Activated T-helper 1 cell treated with anti-CD3 and anti-CD28 coated beads, Interleukin-12 subunit alpha, Interleukin-12 subunit beta, Interleukin-2, Interleukin-4 antibody, amounts not matched to agents 30 ng/mL and 10 ng/mL and 1 ng/mL, durations not matched to agents 14 hours and 24 hours and 36 hours (primary cell): ENCODE data around the gene HHIPL1. TPM values are rescaled to one million over a fixed set of nuclear protein-coding genes. Genes with fewer than 3 reads are reported as not detected.

Source experiments
- DNase-seq: peaks from one replicate; pipeline ENCODE4 v3.0.0; 2021; ENCODE audit warnings: low spot score
- H3K27ac Mint-ChIP-seq: one replicate; pipeline ENCODE4 v1.8.0; 2021; ENCODE audit warnings: mild to moderate bottlenecking, mixed read lengths
- H3K27me3 Mint-ChIP-seq: one replicate; pipeline ENCODE4 v1.8.0; 2022; ENCODE audit warnings: mild to moderate bottlenecking, moderate library complexity, mixed read lengths; ENCODE audit not compliant: insufficient read depth
- H3K36me3 Mint-ChIP-seq: one replicate; pipeline ENCODE4 v1.8.0; 2021; ENCODE audit warnings: low read depth, mixed read lengths
- H3K4me1 Mint-ChIP-seq: one replicate; pipeline ENCODE4 v1.8.0; 2021; ENCODE audit warnings: low read depth, mixed read lengths
- H3K4me3 Mint-ChIP-seq: one replicate; pipeline ENCODE4 v1.8.0; 2021; ENCODE audit warnings: mild to moderate bottlenecking, moderate library complexity, mixed read lengths
- H3K9me3 Mint-ChIP-seq: one replicate; pipeline ENCODE4 v1.8.0; 2021; ENCODE audit warnings: mixed read lengths
- intact Hi-C: fragments of 100-400 bp; cut with micrococcal nuclease; formaldehyde crosslinking; loops from one replicate; pipeline ENCODE4 v1.15.1; 2024
- total RNA-seq: library from RNA; stranded (reverse); gene quantifications from 2 replicates; pipeline ENCODE4 v1.2.3, GENCODE V29; 2022

Gene HHIPL1
- total RNA-seq, 1 donor from 2014 or later, result not detected

DNA sequence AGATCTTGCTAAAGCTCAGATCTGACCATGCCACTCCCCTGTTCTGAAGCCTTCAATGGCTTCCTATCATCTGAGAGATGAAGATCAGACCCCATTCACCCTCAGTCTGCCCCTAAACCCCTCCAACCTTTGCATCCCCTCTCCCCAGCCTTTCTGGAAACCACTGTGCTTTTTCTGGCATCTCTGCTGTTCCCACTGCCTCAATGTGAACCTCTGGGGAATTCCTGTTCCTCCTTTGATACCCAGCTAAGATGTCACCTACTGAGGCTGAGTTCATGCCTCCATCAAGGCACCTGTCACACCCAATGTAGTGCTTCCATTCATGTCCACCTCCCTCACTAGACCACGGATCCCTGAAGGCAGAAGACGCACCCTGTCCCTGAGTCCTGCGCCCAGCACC, 58.5 kb downstream of the HHIPL1 start:
- peaks cover 18% of the 10 kb centered on the region for H3K9me3 Mint-ChIP-seq
- H3K4me1 Mint-ChIP-seq, result no peaks in the 10 kb centered on the region
- no peak overlapping the region for H3K27ac Mint-ChIP-seq
- no peak overlapping the region for H3K4me3 Mint-ChIP-seq
- no peak for DNase-seq
- H3K27me3 Mint-ChIP-seq, result peaks cover 6% of the 10 kb centered on the region
- intact Hi-C loops, result no loop called here
- no peaks in the 10 kb centered on the region for H3K36me3 Mint-ChIP-seq

DNA sequence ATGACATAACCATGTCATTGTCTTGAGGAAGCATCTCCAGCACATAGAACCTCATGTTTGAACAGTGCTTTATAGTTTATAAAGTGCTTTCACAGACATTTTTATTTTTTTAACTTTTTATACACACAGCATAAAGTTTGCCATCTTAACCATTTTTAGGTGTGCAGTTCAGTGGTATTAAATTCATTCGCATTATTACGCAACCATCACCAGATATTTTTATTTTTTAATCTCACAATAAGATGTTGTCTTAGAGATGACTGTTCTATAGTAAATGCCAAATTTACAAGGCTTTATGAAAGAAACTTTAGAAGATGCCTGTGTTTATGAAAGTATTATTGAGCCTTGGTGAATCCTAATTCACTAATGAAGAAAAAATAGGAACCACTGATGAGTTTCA, 59.1 kb downstream of the HHIPL1 start:
- intact Hi-C loops, result no loop called here
- Mint-ChIP-seq H3K27ac (no peak overlapping the region), H3K4me1 (no peaks in the 10 kb centered on the region), H3K36me3 (no peaks in the 10 kb centered on the region), H3K9me3 (peaks cover 18% of the 10 kb centered on the region), H3K4me3 (no peak overlapping the region), H3K27me3 (peaks cover 4% of the 10 kb centered on the region)
- no peak for DNase-seq

DNA sequence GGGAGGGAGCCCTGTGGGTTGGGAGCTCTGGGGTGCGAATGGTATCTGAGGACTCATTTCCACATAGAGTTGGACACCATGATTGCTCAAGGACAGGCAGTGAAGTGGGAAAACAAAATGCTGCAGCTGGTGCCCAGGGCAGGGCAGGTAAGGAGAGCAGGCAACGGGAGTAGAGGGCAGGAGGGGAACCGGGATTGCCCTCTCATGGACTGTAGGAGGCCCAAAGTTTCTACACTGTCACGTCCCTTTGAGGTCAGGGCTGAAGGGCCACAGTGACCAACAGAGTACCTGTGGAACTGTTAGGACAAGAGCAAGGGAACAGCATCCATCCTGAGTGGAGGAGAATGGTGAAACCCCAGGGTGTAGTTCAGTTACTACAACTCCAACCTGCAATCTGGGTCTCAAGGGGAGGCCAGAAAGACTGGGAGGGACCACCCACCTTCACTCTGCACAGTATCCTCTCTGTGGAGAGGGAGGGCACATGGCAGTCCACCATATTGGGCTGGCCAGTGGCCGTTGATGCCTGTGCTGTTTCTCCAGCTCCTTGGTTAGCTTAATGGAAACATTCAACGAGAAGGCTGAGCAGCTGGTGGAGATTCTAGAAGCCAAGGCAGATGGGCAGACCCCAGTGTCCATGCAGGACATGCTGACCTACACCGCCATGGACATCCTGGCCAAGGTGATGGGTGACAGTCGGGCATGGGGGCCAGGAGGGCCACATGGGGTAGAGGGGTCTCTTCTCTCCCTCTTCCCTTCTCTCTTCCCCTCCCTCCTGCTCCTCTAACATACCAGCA, 61.4 kb downstream of the HHIPL1 start:
- no peak overlapping the region for H3K27ac Mint-ChIP-seq
- no peaks in the 10 kb centered on the region for H3K36me3 Mint-ChIP-seq
- intact Hi-C loops, result no loop called here
- H3K9me3 Mint-ChIP-seq, result peaks cover 18% of the 10 kb centered on the region
- no peak for DNase-seq
- H3K4me3 Mint-ChIP-seq, result no peak overlapping the region
- peaks cover 3% of the 10 kb centered on the region for H3K27me3 Mint-ChIP-seq
- no peaks in the 10 kb centered on the region for H3K4me1 Mint-ChIP-seq

DNA sequence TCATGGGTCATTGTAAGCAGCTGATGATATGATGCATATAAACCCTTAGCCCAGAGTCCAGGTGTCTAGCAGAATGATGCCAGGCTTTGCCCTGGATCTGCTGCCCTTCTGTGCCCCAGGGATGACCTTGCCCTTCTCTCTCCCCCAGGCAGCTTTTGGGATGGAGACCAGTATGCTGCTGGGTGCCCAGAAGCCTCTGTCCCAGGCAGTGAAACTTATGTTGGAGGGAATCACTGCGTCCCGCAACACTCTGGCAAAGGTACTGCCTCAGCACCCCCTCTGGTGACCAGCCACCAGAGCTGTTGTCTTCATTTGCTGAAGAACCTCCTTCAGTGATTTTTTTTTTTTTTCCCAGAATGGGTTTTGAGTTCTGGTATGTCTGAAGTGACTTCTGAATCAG, 62.5 kb downstream of the HHIPL1 start:
- Mint-ChIP-seq H3K4me3 (no peak overlapping the region), H3K9me3 (peaks cover 18% of the 10 kb centered on the region), H3K27ac (no peak overlapping the region), H3K4me1 (no peaks in the 10 kb centered on the region), H3K27me3 (peaks cover under 1% of the 10 kb centered on the region), H3K36me3 (no peaks in the 10 kb centered on the region)
- no peak for DNase-seq
- intact Hi-C loops, result no loop called here

DNA sequence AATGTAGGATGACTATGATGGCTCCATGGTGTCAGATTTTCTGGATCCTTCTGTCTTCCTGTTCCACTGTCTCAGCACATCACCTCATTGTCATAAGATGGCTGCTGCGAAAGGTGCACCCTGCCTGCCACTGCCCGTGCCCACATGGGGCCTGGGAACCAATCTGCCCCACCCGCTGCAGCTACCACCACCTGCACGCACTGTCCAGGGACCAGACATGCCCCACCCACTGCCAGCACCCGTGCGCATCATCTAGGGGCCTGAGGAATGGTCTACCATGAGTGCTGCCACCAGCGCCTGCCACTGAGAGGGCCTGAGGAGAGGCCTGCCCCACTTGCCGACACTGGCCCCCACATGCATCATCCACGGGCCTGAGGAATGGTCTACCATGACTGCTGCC, 63.0 kb downstream of the HHIPL1 start:
- H3K36me3 Mint-ChIP-seq, result no peaks in the 10 kb centered on the region
- no peak for DNase-seq
- intact Hi-C loops, result no loop called here
- H3K9me3 Mint-ChIP-seq, result peaks cover 15% of the 10 kb centered on the region
- H3K27me3 Mint-ChIP-seq, result peaks cover 3% of the 10 kb centered on the region
- H3K27ac Mint-ChIP-seq, result no peak overlapping the region
- no peaks in the 10 kb centered on the region for H3K4me1 Mint-ChIP-seq
- no peak overlapping the region for H3K4me3 Mint-ChIP-seq

DNA sequence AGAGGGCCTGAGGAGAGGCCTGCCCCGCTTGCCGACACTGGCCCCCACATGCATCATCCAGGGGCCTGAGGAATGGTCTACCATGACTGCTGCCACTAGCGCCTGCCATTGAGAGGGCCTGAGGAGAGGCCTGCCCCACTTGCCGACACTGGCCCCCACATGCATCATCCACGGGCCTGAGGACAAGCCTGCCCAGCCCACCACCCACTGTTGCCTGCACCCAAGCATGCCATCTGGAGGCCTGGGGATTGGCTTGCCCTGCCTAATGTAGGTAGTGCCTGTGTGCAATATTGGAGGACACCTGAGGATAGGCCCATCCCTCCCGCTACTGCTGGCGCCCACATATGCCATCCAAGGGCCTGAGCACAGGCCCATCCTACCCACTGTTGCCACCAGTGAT, 63.5 kb downstream of the HHIPL1 start:
- Mint-ChIP-seq H3K4me1 (no peaks in the 10 kb centered on the region), H3K27ac (no peak overlapping the region), H3K36me3 (no peaks in the 10 kb centered on the region), H3K9me3 (peaks cover 10% of the 10 kb centered on the region), H3K27me3 (peaks cover 7% of the 10 kb centered on the region), H3K4me3 (no peak overlapping the region)
- intact Hi-C loops, result no loop called here
- DNase-seq, result no peak

DNA sequence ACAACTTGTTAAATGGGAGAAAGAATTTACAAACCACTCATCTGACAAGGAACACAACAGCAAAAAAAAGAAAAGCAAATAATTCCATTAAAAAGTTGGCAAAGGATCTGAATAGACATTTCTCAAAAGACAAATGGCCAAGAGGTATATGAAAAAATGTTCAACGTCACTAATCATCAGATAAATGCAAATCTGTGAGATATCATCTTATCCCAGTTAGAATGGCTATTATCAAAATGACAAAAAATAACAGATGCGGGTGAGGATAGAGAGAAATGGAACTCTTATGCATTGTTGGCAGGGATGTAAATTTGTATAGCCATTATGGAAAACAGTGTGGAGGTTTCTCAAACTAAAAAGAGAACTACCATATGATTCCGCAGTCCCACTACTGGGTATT, 69.0 kb downstream of the HHIPL1 start:
- H3K27me3 Mint-ChIP-seq, result peaks cover 14% of the 10 kb centered on the region
- H3K4me1 Mint-ChIP-seq, result no peaks in the 10 kb centered on the region
- H3K36me3 Mint-ChIP-seq, result no peaks in the 10 kb centered on the region
- H3K27ac Mint-ChIP-seq, result no peak overlapping the region
- no peak for DNase-seq
- no peaks in the 10 kb centered on the region for H3K9me3 Mint-ChIP-seq
- no peak overlapping the region for H3K4me3 Mint-ChIP-seq
- intact Hi-C loops, result no loop called here

DNA sequence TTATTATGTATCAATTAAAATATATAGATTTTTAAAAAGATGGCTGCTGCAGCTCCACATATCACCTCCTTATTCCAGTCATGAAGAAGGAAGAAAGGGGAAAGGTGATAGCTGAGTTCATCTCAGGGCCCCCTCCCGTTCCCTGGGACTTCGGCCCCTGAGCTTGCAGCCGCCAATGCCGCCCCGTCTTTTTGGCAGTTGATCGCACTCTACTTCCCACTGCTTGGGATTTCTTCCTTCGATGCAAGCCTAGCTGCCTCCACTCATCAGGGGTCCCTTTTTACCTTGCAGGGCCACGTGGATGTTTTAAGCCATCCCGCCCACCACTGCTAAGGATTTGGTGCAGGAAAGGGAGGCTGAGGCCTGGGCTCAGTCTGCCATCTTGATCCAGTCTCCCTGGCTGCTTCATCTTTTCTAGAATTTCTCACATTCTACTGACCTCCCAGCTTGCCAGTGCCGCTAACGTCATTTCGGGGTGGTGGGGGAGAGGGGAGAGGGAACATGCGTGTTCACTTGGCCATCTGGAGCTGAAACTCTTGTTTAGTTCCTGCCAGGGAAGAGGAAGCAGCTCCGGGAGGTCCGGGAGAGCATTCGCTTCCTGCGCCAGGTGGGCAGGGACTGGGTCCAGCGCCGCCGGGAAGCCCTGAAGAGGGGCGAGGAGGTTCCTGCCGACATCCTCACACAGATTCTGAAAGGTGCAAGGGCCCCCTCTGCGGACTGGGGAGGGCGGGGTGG, 70.5 kb downstream of the HHIPL1 start:
- intact Hi-C loops, result no loop called here
- H3K27ac Mint-ChIP-seq, result no peak overlapping the region
- H3K9me3 Mint-ChIP-seq, result no peaks in the 10 kb centered on the region
- peaks cover 14% of the 10 kb centered on the region for H3K27me3 Mint-ChIP-seq
- H3K4me3 Mint-ChIP-seq, result no peak overlapping the region
- no peak for DNase-seq
- H3K4me1 Mint-ChIP-seq, result no peaks in the 10 kb centered on the region
- H3K36me3 Mint-ChIP-seq, result no peaks in the 10 kb centered on the region

DNA sequence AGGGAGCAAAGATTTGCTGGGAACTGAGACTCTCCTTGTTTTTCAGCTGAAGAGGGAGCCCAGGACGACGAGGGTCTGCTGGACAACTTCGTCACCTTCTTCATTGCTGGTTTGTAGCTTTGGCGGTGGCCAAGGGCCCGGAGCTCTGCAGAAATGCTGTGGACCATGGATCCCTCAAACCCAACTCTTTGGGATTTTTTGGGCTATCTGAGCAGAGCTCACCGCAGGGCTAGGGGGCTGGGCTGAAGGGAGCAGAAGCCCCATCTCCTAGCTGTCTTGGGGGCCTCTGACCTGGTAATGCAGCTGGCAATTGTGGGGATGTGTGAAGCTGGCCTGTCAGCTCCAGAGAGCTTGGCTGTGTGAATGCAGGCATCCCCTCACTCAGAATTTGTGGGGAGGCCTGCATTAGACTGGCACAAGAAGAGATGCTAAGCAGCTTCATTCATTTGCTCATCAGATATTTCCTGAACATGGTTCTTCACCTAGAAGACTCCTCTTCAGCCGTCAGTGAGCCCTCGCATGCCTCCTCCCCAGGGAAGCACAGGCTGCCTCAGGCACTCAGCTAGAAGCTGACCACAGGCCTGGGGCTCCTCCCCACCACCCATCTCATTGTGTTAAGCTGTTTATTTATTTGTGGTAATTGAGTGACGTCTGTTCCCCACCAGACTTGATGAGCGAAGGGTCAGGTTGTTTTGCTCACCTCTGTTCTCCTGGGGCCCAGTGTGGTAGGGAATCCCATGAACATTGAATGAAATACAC, 71.3 kb downstream of the HHIPL1 start:
- H3K9me3 Mint-ChIP-seq, result no peaks in the 10 kb centered on the region
- peaks cover 14% of the 10 kb centered on the region for H3K27me3 Mint-ChIP-seq
- H3K36me3 Mint-ChIP-seq, result no peaks in the 10 kb centered on the region
- DNase-seq, result no peak
- intact Hi-C loops, result no loop called here
- no peaks in the 10 kb centered on the region for H3K4me1 Mint-ChIP-seq
- H3K27ac Mint-ChIP-seq, result no peak overlapping the region
- no peak overlapping the region for H3K4me3 Mint-ChIP-seq

DNA sequence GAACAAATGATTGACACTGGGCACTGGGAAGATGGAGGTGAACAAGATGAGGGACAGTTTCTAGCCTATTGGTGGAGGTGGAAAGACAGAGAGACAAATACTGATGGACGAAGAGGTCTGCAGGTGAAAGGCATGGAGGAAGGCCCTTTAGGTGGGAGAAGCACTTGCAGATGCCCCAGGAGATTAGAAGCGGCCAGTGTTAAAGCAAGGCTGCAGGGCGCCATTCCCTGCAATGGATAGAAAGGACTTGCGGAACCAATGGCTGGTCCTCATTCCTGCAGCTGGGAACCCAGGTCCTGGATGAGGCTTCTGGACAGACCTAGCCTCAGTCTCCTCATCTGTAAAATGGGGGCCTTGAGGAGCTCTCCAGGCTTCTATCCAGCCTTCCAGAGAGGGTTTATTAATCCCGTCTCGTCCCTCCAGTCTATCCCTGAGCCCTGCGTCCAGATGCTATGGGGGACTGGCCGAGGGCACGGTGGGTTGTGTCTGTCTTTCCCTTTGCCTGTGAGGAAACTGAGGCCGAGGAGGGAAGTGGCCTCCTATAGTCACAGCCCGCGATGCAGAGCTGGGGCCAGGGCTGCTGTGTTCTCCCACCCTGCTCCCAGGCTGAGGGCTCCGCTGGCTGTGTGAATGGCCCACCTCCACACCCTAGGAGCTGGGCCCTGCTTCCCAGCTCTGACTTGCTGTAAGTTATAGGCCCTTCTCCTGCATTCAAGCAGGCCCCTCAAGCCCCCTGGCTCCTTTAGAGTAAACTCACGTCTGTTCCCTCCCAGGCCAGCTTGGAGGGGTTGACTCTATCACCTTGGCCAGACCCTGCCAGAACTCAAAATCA, 72.1 kb downstream of the HHIPL1 start:
- Mint-ChIP-seq H3K27me3 (peaks cover 14% of the 10 kb centered on the region), H3K4me3 (no peak overlapping the region), H3K27ac (no peak overlapping the region), H3K9me3 (no peaks in the 10 kb centered on the region), H3K36me3 (no peaks in the 10 kb centered on the region), H3K4me1 (no peaks in the 10 kb centered on the region)
- DNase-seq, result no peak
- intact Hi-C loops, result no loop called here

DNA sequence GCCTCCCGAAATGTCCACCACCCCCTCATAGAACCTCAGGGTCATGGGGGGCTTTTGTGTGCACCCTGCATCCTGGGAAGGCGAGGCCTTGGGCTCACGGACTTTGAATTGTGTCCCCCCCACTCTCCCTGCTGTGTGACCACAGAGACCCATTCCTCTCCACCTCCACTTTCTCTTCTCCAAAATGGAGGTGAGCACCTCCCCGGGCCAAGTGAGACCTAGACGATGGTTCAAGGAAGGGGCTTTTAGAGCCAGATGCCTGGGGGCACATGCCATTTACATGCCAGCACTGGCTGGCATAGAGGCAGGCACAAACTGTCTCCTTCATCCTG, 72.7 kb downstream of the HHIPL1 start:
- Mint-ChIP-seq H3K9me3 (no peaks in the 10 kb centered on the region), H3K27me3 (peaks cover 12% of the 10 kb centered on the region), H3K36me3 (no peaks in the 10 kb centered on the region), H3K27ac (no peak overlapping the region), H3K4me1 (no peaks in the 10 kb centered on the region), H3K4me3 (no peak overlapping the region)
- intact Hi-C loops, result no loop called here
- no peak for DNase-seq

DNA sequence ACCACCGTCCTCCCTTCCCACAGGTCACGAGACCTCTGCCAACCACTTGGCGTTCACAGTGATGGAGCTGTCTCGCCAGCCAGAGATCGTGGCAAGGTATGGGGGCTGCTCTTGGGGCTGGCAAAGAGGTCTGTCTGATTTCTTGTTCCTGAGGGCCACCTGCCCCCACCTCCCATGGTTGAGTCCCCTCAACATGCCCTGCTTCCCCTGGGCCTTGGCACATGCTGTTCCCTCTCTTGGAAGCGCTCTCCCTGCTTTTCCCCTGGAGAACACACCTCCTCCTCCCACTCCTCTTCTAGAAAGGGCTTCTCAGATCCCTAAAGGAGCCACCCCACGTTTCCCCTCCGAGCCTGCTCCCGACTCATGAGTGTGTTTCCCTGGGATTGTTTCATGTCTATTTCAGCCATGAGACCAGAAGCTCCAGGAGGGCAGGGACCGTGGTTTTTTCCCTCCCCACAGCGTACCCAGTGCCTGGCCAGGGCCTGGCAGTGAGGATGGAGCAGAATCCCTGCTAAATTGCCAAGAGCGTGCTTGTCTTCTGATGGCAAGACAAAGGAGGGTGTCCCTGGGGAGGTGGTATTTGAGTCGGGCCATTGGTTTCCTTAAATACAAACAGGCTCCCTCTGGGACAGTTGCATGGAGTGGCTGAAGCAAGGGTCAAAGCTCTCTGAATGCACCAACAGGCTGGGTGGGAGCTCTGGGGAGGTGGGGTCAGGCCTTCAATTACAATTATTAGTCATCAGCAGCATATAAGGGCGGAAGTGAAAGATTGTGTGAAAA, 73.3 kb downstream of the HHIPL1 start:
- no peaks in the 10 kb centered on the region for H3K9me3 Mint-ChIP-seq
- no peak overlapping the region for H3K4me3 Mint-ChIP-seq
- no peaks in the 10 kb centered on the region for H3K4me1 Mint-ChIP-seq
- H3K27me3 Mint-ChIP-seq, result peaks cover 9% of the 10 kb centered on the region
- H3K36me3 Mint-ChIP-seq, result no peaks in the 10 kb centered on the region
- intact Hi-C loops, result no loop called here
- no peak for DNase-seq
- H3K27ac Mint-ChIP-seq, result no peak overlapping the region
